Keratinocyte (primary cell): ENCODE data around the gene SLC39A9. TPM values are rescaled to one million over a fixed set of nuclear protein-coding genes. Genes with fewer than 3 reads are reported as not detected.

Experiments
- DNase-seq: peaks from one replicate; pipeline ENCODE4 v3.0.0-alpha.2; 2011; ENCODE audit warnings: low read depth, missing footprints, low spot score
- FAIRE-seq: peaks from 2 replicates; lab custom pipeline; 2011; peaks lifted over from hg19 to GRCh38; lab: Jason Lieb, UNC
- H2AFZ ChIP-seq: 2 replicates; pipeline ENCODE4 v1.6.0; 2012; ENCODE audit warnings: low read length, control low read depth, inconsistent platforms; ENCODE audit not compliant: control insufficient read depth
- H3K27ac ChIP-seq: 2 replicates; pipeline ENCODE4 v1.5.1; 2011; ENCODE audit warnings: low read length; ENCODE audit not compliant: control insufficient read depth, insufficient read depth
- H3K27me3 ChIP-seq: 3 replicates; pipeline ENCODE4 v1.6.0; 2011; ENCODE audit warnings: low read length; ENCODE audit not compliant: control insufficient read depth, insufficient read depth; ENCODE audit errors: extremely low read depth
- H3K36me3 ChIP-seq, 2 experiments: 2 replicates in 1 of 2; 3 replicates in 1 of 2; pipeline ENCODE4 v1.5.1; 2011; ENCODE audit warnings: low read length in 2 of 2, mild to moderate bottlenecking in 1 of 2; ENCODE audit not compliant: control insufficient read depth in 2 of 2, insufficient read depth in 2 of 2; ENCODE audit errors: extremely low read depth in 1 of 2
- H3K4me1 ChIP-seq: 3 replicates; pipeline ENCODE4 v1.5.1; 2011; ENCODE audit warnings: low read length; ENCODE audit not compliant: control insufficient read depth, insufficient read depth; ENCODE audit errors: extremely low read depth
- H3K4me2 ChIP-seq: 3 replicates; pipeline ENCODE4 v1.6.0; 2011; ENCODE audit warnings: low read depth, low read length; ENCODE audit not compliant: control insufficient read depth, insufficient read depth; ENCODE audit errors: extremely low read depth
- H3K4me3 ChIP-seq, 3 experiments: fragments of 200-600 bp in 1 of 3; sonication (generic) in 1 of 3; 2 replicates in 2 of 3; 3 replicates in 1 of 3; pipeline ENCODE4 v1.5.1; 2011 to 2016; ENCODE audit warnings: low read length in 3 of 3, mild to moderate bottlenecking in 3 of 3, control low read depth in 2 of 3, inconsistent platforms in 1 of 3, low read depth in 1 of 3, mixed read lengths in 1 of 3, mixed run types in 1 of 3, moderate library complexity in 1 of 3; ENCODE audit not compliant: control insufficient read depth in 2 of 3, insufficient read depth in 2 of 3; ENCODE audit errors: extremely low read depth in 1 of 3
- H3K79me2 ChIP-seq: 2 replicates; pipeline ENCODE4 v1.6.0; 2012; ENCODE audit warnings: low read length; ENCODE audit not compliant: control insufficient read depth, insufficient read depth
- H3K9ac ChIP-seq: 3 replicates; pipeline ENCODE4 v1.6.0; 2011; ENCODE audit warnings: low read length; ENCODE audit not compliant: control insufficient read depth, insufficient read depth; ENCODE audit errors: extremely low read depth
- H3K9me1 ChIP-seq: 3 replicates; pipeline ENCODE4 v1.6.0; 2011; ENCODE audit warnings: low read length; ENCODE audit not compliant: control insufficient read depth, insufficient read depth; ENCODE audit errors: extremely low read depth
- H3K9me3 ChIP-seq: 2 replicates; pipeline ENCODE4 v1.5.1; 2012; ENCODE audit warnings: low read depth, low read length; ENCODE audit not compliant: control insufficient read depth
- H4K20me1 ChIP-seq: 3 replicates; pipeline ENCODE4 v1.6.0; 2011; ENCODE audit warnings: low read length; ENCODE audit not compliant: control insufficient read depth, insufficient read depth; ENCODE audit errors: extremely low read depth
- EZH2 ChIP-seq: IDR thresholded peaks from one replicate; pipeline ENCODE4 v1.6.1; 2012; ENCODE audit warnings: inconsistent platforms, mild to moderate bottlenecking, low read length, moderate library complexity
- dilution Hi-C: fragments of 300-500 bp; cut with MboI; formaldehyde crosslinking; loops from one replicate; pipeline ENCODE4 v1.7.0; 2020; ENCODE audit warnings: low sequenced_read_pairs; ENCODE audit not compliant: extremely low pct_ligation_motif_present
- polyA plus RNA-seq, 5 experiments: library from polyadenylated mRNA; depleted of rRNA in 3 of 5; stranded (reverse) in 3 of 5; stranded (forward) in 1 of 5; unstranded in 1 of 5; fragments of >200 nt; gene quantifications; 1 replicate in 1 of 5; 2 replicates in 3 of 5; 3 replicates in 1 of 5; pipeline versions ENCODE4 v1.2.1 to v1.2.3, GENCODE V29; 2011 to 2012; ENCODE audit warnings: missing spikeins in 2 of 5, low read depth in 1 of 5, low replicate concordance in 1 of 5
- TF ChIP-seq, protein P1 (sequence below), 3 experiments: IDR thresholded peaks in 1 of 3; conservative IDR thresholded peaks in 1 of 3; optimal IDR thresholded peaks in 1 of 3; 2 replicates in 2 of 3; 3 replicates in 1 of 3; pipeline versions ENCODE3 to v1.5.1; 2011; ENCODE audit warnings: low read length in 3 of 3, mild to moderate bottlenecking in 3 of 3, moderate library complexity in 2 of 3, control low read depth in 1 of 3, inconsistent platforms in 1 of 3; ENCODE audit not compliant: insufficient read depth in 2 of 3; ENCODE audit errors: extremely low read depth in 1 of 3

SLC39A9 gene
- polyA plus RNA-seq, 1 donor (not counting 4 experiments of a cell fraction or from before 2014, with no cell fraction given) = 58.8 TPM

DNA sequence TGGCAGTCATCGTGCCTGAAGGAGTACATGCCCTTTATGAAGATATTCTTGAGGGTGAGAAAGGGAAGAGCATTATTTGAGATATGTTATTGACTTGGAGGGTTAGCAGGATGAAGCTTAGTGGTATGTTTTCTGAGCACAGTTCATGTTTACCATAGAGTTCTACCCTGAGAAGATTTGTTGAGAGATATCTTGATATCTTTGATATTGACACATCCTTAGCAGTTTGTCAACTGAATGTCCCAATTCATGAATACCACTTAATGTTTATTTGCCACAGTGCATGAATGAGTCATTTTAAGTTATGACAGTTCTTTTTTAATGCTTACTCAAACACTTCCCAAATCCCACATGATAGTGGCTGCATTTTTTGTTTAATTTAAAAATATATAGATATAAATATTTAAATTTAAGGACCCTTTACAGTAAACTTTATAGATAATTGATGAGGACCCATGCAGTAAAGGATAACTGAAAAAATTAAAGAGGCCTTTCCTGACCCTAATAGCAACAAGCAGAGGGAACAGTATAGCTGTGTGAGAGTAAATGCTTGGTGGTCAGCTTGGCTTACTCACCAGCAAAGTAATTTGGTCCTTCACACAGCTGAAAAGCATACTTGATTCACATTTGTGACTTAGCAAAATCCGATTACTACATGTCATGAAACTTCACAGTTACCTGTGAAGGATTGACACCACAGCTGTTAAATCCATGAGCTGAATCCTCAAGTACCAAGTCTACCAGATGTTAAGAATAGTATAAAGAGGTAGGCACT is 25.8 kb downstream of the SLC39A9 start:
- Histone ChIP-seq H3K9me1 (no peaks in the 10 kb centered on the region), H3K4me1 (peaks cover 6% of the 10 kb centered on the region), H3K36me3 (peaks cover 7 to 15% of the 10 kb centered on the region in 2 experiments), H3K27me3 (no peaks in the 10 kb centered on the region), H3K27ac (no peak overlapping the region), H3K4me2 (no peak overlapping the region), H3K9me3 (no peaks in the 10 kb centered on the region), H3K79me2 (peaks cover 14% of the 10 kb centered on the region), H2AFZ (no peak overlapping the region), H3K9ac (no peak overlapping the region), H3K4me3 (no peak overlapping the region), H4K20me1 (peaks cover 2% of the 10 kb centered on the region)
- no peak for TF ChIP-seq EZH2
- TF ChIP-seq, protein P1, sequence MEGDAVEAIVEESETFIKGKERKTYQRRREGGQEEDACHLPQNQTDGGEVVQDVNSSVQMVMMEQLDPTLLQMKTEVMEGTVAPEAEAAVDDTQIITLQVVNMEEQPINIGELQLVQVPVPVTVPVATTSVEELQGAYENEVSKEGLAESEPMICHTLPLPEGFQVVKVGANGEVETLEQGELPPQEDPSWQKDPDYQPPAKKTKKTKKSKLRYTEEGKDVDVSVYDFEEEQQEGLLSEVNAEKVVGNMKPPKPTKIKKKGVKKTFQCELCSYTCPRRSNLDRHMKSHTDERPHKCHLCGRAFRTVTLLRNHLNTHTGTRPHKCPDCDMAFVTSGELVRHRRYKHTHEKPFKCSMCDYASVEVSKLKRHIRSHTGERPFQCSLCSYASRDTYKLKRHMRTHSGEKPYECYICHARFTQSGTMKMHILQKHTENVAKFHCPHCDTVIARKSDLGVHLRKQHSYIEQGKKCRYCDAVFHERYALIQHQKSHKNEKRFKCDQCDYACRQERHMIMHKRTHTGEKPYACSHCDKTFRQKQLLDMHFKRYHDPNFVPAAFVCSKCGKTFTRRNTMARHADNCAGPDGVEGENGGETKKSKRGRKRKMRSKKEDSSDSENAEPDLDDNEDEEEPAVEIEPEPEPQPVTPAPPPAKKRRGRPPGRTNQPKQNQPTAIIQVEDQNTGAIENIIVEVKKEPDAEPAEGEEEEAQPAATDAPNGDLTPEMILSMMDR (optimal IDR thresholded peaks at IDR 0.05 in 1 of 3, IDR thresholded peaks at IDR 0.05 in 1 of 3, conservative IDR thresholded peaks at IDR 0.05 in 1 of 3; ENCODE audit: extremely low read depth in 1 of 3, insufficient read depth in 2 of 3, low read length in 3 of 3) = no peak
- DNase-seq (no peak), FAIRE-seq (no peak)
- dilution Hi-C loops = no loop called here

- Histone ChIP-seq H3K79me2 (peaks cover 11% of the 10 kb centered on the region), H3K4me2 (no peak overlapping the region), H3K27ac (no peak overlapping the region), H3K9me1 (no peaks in the 10 kb centered on the region), H3K9me3 (no peaks in the 10 kb centered on the region), H3K27me3 (no peaks in the 10 kb centered on the region), H3K36me3 (peaks cover 7 to 15% of the 10 kb centered on the region in 2 experiments), H3K4me3 (no peak overlapping the region), H3K4me1 (peaks cover 6% of the 10 kb centered on the region), H3K9ac (no peak overlapping the region), H2AFZ (no peak overlapping the region), H4K20me1 (peaks cover 2% of the 10 kb centered on the region)
- no peak for TF ChIP-seq EZH2
- TF ChIP-seq, protein P1 (optimal IDR thresholded peaks at IDR 0.05 in 1 of 3, IDR thresholded peaks at IDR 0.05 in 1 of 3, conservative IDR thresholded peaks at IDR 0.05 in 1 of 3; ENCODE audit: extremely low read depth in 1 of 3, insufficient read depth in 2 of 3, low read length in 3 of 3) = no peak
- dilution Hi-C loops = no loop called here
- FAIRE-seq (no peak), DNase-seq (no peak)
Measured at GRCh38 chr14:69427596-69427995, 29.1 kb downstream of the SLC39A9 start.
